HG02759 (cell line): ENCODE measurements around the gene ZSCAN32.

Experiments
- ATAC-seq: cut with Tn5 transposase; IDR thresholded peaks from one replicate; pipeline ENCODE4 v1.9.1; 2021; ENCODE audit warnings: mild to moderate bottlenecking, moderate library complexity; ENCODE audit not compliant: unreplicated experiment

Gene ZSCAN32

GRCh38 chr16:3358871-3359270 lies 41.9 kb downstream of the ZSCAN32 start:
- no peak for ATAC-seq

DNA sequence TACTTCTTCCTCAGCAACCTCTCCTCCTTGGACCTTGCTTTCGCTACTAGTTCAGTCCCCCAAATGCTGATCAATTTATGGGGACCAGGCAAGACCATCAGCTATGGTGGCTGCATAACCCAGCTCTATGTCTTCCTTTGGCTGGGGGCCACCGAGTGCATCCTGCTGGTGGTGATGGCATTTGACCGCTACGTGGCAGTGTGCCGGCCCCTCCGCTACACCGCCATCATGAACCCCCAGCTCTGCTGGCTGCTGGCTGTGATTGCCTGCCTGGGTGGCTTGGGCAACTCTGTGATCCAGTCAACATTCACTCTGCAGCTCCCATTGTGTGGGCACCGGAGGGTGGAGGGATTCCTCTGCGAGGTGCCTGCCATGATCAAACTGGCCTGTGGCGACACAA lies 44.7 kb downstream of the ZSCAN32 start:
- ATAC-seq = no peak

DNA sequence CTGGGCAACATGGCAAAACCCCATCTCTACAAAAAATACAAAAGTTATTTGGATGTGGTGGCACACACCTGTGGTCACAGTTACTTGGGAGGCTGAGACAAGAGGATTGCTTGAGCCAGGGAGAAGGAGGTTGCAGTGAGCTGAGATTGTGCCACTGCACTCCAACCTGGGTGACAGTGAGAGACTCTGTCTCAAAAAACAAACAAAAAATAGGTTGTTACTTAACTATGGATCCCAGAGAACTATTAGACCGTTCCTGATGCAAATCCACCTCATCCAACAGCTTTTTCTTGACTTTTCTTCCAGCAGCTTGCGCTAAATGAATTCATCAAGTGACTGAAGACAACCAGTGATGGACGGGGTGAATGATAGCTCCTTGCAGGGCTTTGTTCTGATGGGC lies 45.2 kb downstream of the ZSCAN32 start, which contains the start of gene OR2C1:
Gene OR2C1, plus strand, starts transcription at position 301 of the 400 bp plus-strand sequence. Its CDS starts 52 bp downstream, at position 353.
- ATAC-seq = no peak

- no peak for ATAC-seq
These were observed 51.6 kb downstream of the ZSCAN32 start for GRCh38 chr16:3349175-3349574.

GRCh38 chr16:3348547-3349167 lies 52.1 kb downstream of the ZSCAN32 start:
- ATAC-seq = no peak

- ATAC-seq = no peak
These were observed 53.2 kb downstream of the ZSCAN32 start for GRCh38 chr16:3347586-3347985.

DNA sequence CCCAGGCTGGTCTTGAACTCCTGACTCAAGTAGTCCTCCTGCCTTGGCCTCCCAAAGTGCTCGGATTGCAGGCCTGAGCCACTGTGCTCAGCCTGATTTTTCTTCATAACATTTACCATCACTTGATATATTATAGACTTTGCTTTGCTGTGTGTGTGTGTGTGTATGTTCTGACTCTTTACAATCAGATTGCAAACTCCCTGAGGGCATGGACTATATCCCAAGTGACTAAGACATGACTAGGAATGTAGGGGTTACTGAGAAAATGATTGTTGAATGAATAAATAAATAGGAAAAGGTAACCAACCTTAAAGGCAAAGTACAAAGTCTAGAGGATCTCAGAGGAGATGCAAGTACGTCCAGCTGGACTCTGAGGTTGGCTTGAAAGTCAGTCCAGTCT lies 54.8 kb downstream of the ZSCAN32 start:
- no peak for ATAC-seq
